Endothelial cell of umbilical vein (primary cell): Measurements from ENCODE around the gene ANKH. TPM values are rescaled to one million over a fixed set of nuclear protein-coding genes. Genes with fewer than 3 reads are reported as not detected.

Source experiments
- BruUV-seq: library from RNA; stranded (reverse); fragments of 400-500 nt; replicated peaks from 2 replicates; lab custom pipeline; 2021; lab: Mats Ljungman, UMichigan
- CTCF ChIA-PET: fragments of 300-600, 350-600 bp; sonication (Branson Sonifier 250); formaldehyde crosslinking; loops from one replicate; lab custom pipeline; 2021; ENCODE audit warnings: antibody characterized with exemption, inconsistent platforms; lab: Charles Lee
- POLR2A ChIA-PET: fragments of 300-600, 350-600 bp; sonication (Branson Sonifier 250); formaldehyde crosslinking; loops from one replicate; lab custom pipeline; 2021; ENCODE audit warnings: antibody characterized with exemption, inconsistent platforms; lab: Charles Lee
- DNase-seq: peaks from one replicate; pipeline ENCODE4 v3.0.0-alpha.2; 2011; ENCODE audit warnings: low read depth, low spot score
- FAIRE-seq: peaks from 2 replicates; lab custom pipeline; 2011; peaks lifted over from hg19 to GRCh38; lab: Jason Lieb, UNC
- H2AFZ ChIP-seq: 2 replicates; pipeline ENCODE4 v1.6.0; 2012; ENCODE audit warnings: low read depth, low read length, control low read depth, inconsistent platforms
- H3K27ac ChIP-seq: 2 replicates; pipeline ENCODE4 v1.5.1; 2011; ENCODE audit warnings: low read depth, mild to moderate bottlenecking, control low read depth, low read length, moderate library complexity; ENCODE audit not compliant: insufficient read depth
- H3K27me3 ChIP-seq, 2 experiments: 2 replicates each; pipeline versions ENCODE4 v1.6.0 to v1.6.1; 2011; ENCODE audit warnings: low read length in 2 of 2, mixed read lengths in 1 of 2; ENCODE audit not compliant: control insufficient read depth in 2 of 2, insufficient read depth in 2 of 2
- H3K36me3 ChIP-seq, 2 experiments: 2 replicates in 1 of 2; 3 replicates in 1 of 2; pipeline ENCODE4 v1.5.1; 2011; ENCODE audit warnings: low read length in 2 of 2, mild to moderate bottlenecking in 1 of 2, moderate library complexity in 1 of 2; ENCODE audit not compliant: control insufficient read depth in 2 of 2, insufficient read depth in 2 of 2; ENCODE audit errors: extremely low read depth in 1 of 2
- H3K4me1 ChIP-seq: 3 replicates; pipeline ENCODE4 v1.5.1; 2011; ENCODE audit warnings: mild to moderate bottlenecking, low read length; ENCODE audit not compliant: control insufficient read depth, insufficient read depth; ENCODE audit errors: extremely low read depth
- H3K4me2 ChIP-seq: 2 replicates; pipeline ENCODE4 v1.6.1; 2011; ENCODE audit warnings: low read length, control low read depth, mixed read lengths; ENCODE audit not compliant: insufficient read depth
- H3K4me3 ChIP-seq, 3 experiments: fragments of 200-600 bp in 1 of 3; sonication (generic), shearing (Covaris generic) in 1 of 3; replicated peaks in 1 of 3; 2 replicates each; pipeline ENCODE4 v1.5.1; 2011 to 2016; ENCODE audit warnings: control low read depth in 3 of 3, low read length in 3 of 3, mild to moderate bottlenecking in 2 of 3, inconsistent platforms in 1 of 3, low read depth in 1 of 3, moderate library complexity in 1 of 3; ENCODE audit not compliant: insufficient read depth in 1 of 3
- H3K79me2 ChIP-seq: 2 replicates; pipeline ENCODE4 v1.6.0; 2012; ENCODE audit warnings: low read length, inconsistent platforms; ENCODE audit not compliant: control insufficient read depth, insufficient read depth
- H3K9ac ChIP-seq: replicated peaks from 2 replicates; pipeline ENCODE3; 2011; ENCODE audit warnings: low read length, control low read depth; ENCODE audit not compliant: insufficient read depth; ENCODE audit errors: extremely low read depth
- H3K9me1 ChIP-seq: replicated peaks from 3 replicates; pipeline ENCODE4 v1.6.0; 2011; ENCODE audit warnings: mild to moderate bottlenecking, low read length; ENCODE audit not compliant: control insufficient read depth, insufficient read depth; ENCODE audit errors: extremely low read depth
- H3K9me3 ChIP-seq: replicated peaks from 2 replicates; pipeline ENCODE4 v1.5.1; 2012; ENCODE audit warnings: low read length, inconsistent platforms; ENCODE audit not compliant: control insufficient read depth, insufficient read depth
- H4K20me1 ChIP-seq: replicated peaks from 2 replicates; pipeline ENCODE3; 2011; ENCODE audit warnings: mild to moderate bottlenecking, low read length; ENCODE audit not compliant: control insufficient read depth, insufficient read depth; ENCODE audit errors: extremely low read depth
- CTCF ChIP-seq, 2 donors: IDR thresholded peaks; 1 replicate in 1 of 2; 2 replicates in 1 of 2; pipeline ENCODE4 v1.5.1; 2011; ENCODE audit warnings: low read length in 2 of 2, mild to moderate bottlenecking in 2 of 2, moderate library complexity in 2 of 2, control low read depth in 1 of 2, inconsistent platforms in 1 of 2, low read depth in 1 of 2; ENCODE audit not compliant: insufficient read depth in 1 of 2; ENCODE audit errors: extremely low read depth in 1 of 2
- EZH2 ChIP-seq: IDR thresholded peaks from 2 replicates; pipeline ENCODE4 v1.6.1; 2012; ENCODE audit warnings: borderline replicate concordance, low read depth, mild to moderate bottlenecking, moderate library complexity, low read length, inconsistent platforms; ENCODE audit not compliant: severe bottlenecking
- FOS ChIP-seq: IDR thresholded peaks from 2 replicates; pipeline ENCODE4 v1.6.1; 2011; ENCODE audit warnings: mild to moderate bottlenecking, low read length, moderate library complexity, borderline replicate concordance; ENCODE audit not compliant: insufficient read depth
- GATA2 ChIP-seq: IDR thresholded peaks from 2 replicates; pipeline ENCODE4 v1.7.0; 2011; ENCODE audit warnings: low read depth, mild to moderate bottlenecking, moderate library complexity, mixed read lengths, low read length; ENCODE audit not compliant: insufficient read length, insufficient read depth
- JUN ChIP-seq: IDR thresholded peaks from 2 replicates; pipeline ENCODE4 v1.6.1; 2011; ENCODE audit warnings: borderline replicate concordance, low read depth; ENCODE audit not compliant: insufficient read length, insufficient read depth
- MAX ChIP-seq: IDR thresholded peaks from 2 replicates; pipeline ENCODE4 v1.6.1; 2011; ENCODE audit not compliant: insufficient read depth, insufficient read length
- MYC ChIP-seq: IDR thresholded peaks from one replicate; pipeline ENCODE4 v1.6.1; 2011; ENCODE audit warnings: mild to moderate bottlenecking, low read depth, low read length
- POLR2A ChIP-seq: IDR thresholded peaks from 2 replicates; pipeline ENCODE4 v1.6.1; 2012; ENCODE audit warnings: low read depth, mild to moderate bottlenecking, control low read depth, low read length
- POLR2AphosphoS5 ChIP-seq: IDR thresholded peaks from 2 replicates; pipeline ENCODE4 v1.6.1; 2012; ENCODE audit warnings: low read depth, mild to moderate bottlenecking, control low read depth, low read length, moderate library complexity; ENCODE audit not compliant: insufficient read depth
- dilution Hi-C: fragments of 300-500 bp; cut with MboI; formaldehyde crosslinking; loops from one replicate; pipeline ENCODE4 v1.15.0; 2019; ENCODE audit warnings: low sequenced_read_pairs; ENCODE audit not compliant: extremely low pct_ligation_motif_present
- intact Hi-C: fragments of 100-400 bp; cut with micrococcal nuclease; formaldehyde crosslinking; loops from one replicate; pipeline ENCODE4 v1.10.0; 2022
- polyA plus RNA-seq, 4 experiments: library from polyadenylated mRNA; depleted of rRNA in 3 of 4; stranded (reverse) in 3 of 4; unstranded in 1 of 4; fragments of >200 nt; gene quantifications; 2 replicates each; pipeline versions ENCODE4 v1.2.1 to v1.2.3, GENCODE V29; 2011 to 2012; ENCODE audit warnings: missing spikeins in 1 of 4
- total RNA-seq: library from RNA; stranded (reverse); gene quantifications from 2 replicates; pipeline ENCODE4 v1.2.3, GENCODE V29; 2021

Gene ANKH
- total and polyA plus RNA-seq, 2 donors (not counting 3 experiments of a cell fraction or from before 2014, with no cell fraction given) = 12.7 to 31.4 TPM

GRCh38 chr5:14743601-14744295, 127.8 kb downstream of the ANKH start:
- no peaks in the 10 kb centered on the region for H3K36me3 ChIP-seq
- H3K9me3 ChIP-seq = no peaks in the 10 kb centered on the region
- BruUV-seq = no TSS peak
- POLR2A ChIA-PET = no interaction called here
- no peaks in the 10 kb centered on the region for H4K20me1 ChIP-seq
- H3K4me3 ChIP-seq = no peak overlapping the region
- no peaks in the 10 kb centered on the region for H3K27me3 ChIP-seq
- H2AFZ ChIP-seq = no peak overlapping the region
- H3K27ac ChIP-seq = no peak overlapping the region
- peak; percentile 64 for DNase-seq
- H3K9me1 ChIP-seq = no peaks in the 10 kb centered on the region
- no peak overlapping the region for H3K4me2 ChIP-seq
- peaks cover 17% of the 10 kb centered on the region for H3K4me1 ChIP-seq
- peak; percentile 38 for FAIRE-seq
- TF ChIP-seq POLR2A (no peak), MAX (no peak), POLR2AphosphoS5 (no peak), MYC (no peak), CTCF (IDR thresholded peaks at IDR 0.05; ENCODE audit: extremely low read depth in 1 of 2, insufficient read depth in 1 of 2, low read depth in 1 of 2, low read length in 2 of 2) (no peak), EZH2 (no peak), GATA2 (no peak), JUN (peak; percentile 20), FOS (peak; percentile 49)
- H3K9ac ChIP-seq = no peak overlapping the region
- intact Hi-C loops = no loop called here
- dilution Hi-C loops = loop anchor here (25.0 kb wide), 1 partner anchor 269 kb away; no protein-coding TSS in a partner anchor
- CTCF ChIA-PET = interaction anchor here (0.7 to 2.1 kb wide), 5 partner anchors 14 to 260 kb away, joined by 3 to 7 read pairs (median 5); no protein-coding TSS in a partner anchor
- no peaks in the 10 kb centered on the region for H3K79me2 ChIP-seq
